Measurements from ENCODE around the gene GATAD2B.

The GATAD2B gene

DNA sequence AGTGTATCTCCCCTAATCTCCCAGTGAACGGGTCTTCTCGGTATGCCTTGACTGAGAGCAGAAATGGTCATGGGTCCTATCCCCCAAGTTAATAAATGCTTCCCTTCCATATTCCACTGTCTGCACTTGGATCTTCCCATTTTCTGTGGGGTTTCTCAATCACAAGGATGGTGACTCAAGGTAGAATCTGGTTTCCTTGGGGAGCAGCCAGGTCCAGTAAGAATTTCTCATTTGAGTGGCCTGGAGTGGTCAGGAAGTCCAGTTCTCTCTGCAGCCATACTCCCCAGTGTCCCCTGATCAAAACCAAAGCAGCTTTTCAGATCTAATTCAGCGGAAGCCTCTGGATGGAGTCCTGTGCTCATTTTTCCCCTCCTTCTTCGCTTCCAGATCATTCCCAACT lies 162.3 kb downstream of the GATAD2B start:
- no peak overlapping the region for H3K27ac ChIP-seq
- TF ChIP-seq POLR2AphosphoS5 (IDR thresholded peaks at IDR 0.05; ENCODE audit: borderline replicate concordance, low read depth, low read length) (no peak), EZH2 (IDR thresholded peaks at IDR 0.05) (no peak), FOXP2 (optimal IDR thresholded peaks at IDR 0.05; ENCODE audit: control extremely low read depth, extremely low read length, insufficient read depth) (no peak)
- no peaks in the 10 kb centered on the region for H3K9me3 ChIP-seq (ENCODE audit: low read depth, low read length)
- H3K4me3 ChIP-seq, result no peak overlapping the region
- no peak for DNase-seq (ENCODE audit: low read depth, low spot score)
- H3K36me3 ChIP-seq (ENCODE audit: insufficient read depth, low read length), result peaks cover 67% of the 10 kb centered on the region
- no peak overlapping the region for H3K9ac ChIP-seq (ENCODE audit: insufficient read length)
